ENCODE results near the gene EMC10. TPM values are rescaled to one million over a fixed set of nuclear protein-coding genes. Genes with fewer than 3 reads are reported as not detected.
"Not testable (repeated sequence)": the region's sequence is repeated elsewhere in the genome, so short reads cannot be mapped to it uniquely, and the experiment has no call there.

Gene EMC10
- total RNA-seq, 4 donors from 2014 or later: 48.5 to 79.4 (median 59.7) TPM

GRCh38 chr19:50434525-50434924 is 41.8 kb upstream of the EMC10 start:
- 28 to 34% methylated on average over 12 of the region's 12 CpGs for WGBS, 2 donors
- H3K27me3 ChIP-seq: peaks cover 0 to 55% of the 10 kb centered on the region in 2 donors

GRCh38 chr19:50435221-50435620 is 41.1 kb upstream of the EMC10 start:
- H3K4me1 ChIP-seq: peaks cover 0 to 21% (median 14%) of the 10 kb centered on the region in 4 donors
- no peak overlapping the region for H3K27ac ChIP-seq
- H3K36me3 ChIP-seq: no peaks in the 10 kb centered on the region
- TF ChIP-seq POLR2A (IDR thresholded peaks at IDR 0.05) (no peak), EP300 (IDR thresholded peaks at IDR 0.05) (no peak)
- TF ChIP-seq, protein P1, sequence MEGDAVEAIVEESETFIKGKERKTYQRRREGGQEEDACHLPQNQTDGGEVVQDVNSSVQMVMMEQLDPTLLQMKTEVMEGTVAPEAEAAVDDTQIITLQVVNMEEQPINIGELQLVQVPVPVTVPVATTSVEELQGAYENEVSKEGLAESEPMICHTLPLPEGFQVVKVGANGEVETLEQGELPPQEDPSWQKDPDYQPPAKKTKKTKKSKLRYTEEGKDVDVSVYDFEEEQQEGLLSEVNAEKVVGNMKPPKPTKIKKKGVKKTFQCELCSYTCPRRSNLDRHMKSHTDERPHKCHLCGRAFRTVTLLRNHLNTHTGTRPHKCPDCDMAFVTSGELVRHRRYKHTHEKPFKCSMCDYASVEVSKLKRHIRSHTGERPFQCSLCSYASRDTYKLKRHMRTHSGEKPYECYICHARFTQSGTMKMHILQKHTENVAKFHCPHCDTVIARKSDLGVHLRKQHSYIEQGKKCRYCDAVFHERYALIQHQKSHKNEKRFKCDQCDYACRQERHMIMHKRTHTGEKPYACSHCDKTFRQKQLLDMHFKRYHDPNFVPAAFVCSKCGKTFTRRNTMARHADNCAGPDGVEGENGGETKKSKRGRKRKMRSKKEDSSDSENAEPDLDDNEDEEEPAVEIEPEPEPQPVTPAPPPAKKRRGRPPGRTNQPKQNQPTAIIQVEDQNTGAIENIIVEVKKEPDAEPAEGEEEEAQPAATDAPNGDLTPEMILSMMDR (IDR thresholded peaks at IDR 0.05): no peak
- H3K27me3 ChIP-seq: peaks cover 0 to 54% of the 10 kb centered on the region in 2 donors
- no peaks in the 10 kb centered on the region for H3K9me3 ChIP-seq
- no peak overlapping the region for H3K4me3 ChIP-seq
- DNase-seq (ENCODE audit: low spot score in 2 of 2): no peak
- 78 to 83% methylated on average over 16 to 17 of the region's 17 CpGs for WGBS, 2 donors

More at GRCh38 chr19:50434525-50434924, 41.8 kb upstream of the EMC10 start:
- H3K4me3 ChIP-seq: no peak overlapping the region
- no peak for TF ChIP-seq POLR2A (IDR thresholded peaks at IDR 0.05)
- no peak for TF ChIP-seq EP300 (IDR thresholded peaks at IDR 0.05)
- H3K4me1 ChIP-seq: peaks cover 0 to 21% (median 14%) of the 10 kb centered on the region in 4 donors
- H3K27ac ChIP-seq: no peak overlapping the region
- H3K9me3 ChIP-seq: no peaks in the 10 kb centered on the region
- no peaks in the 10 kb centered on the region for H3K36me3 ChIP-seq
- DNase-seq (ENCODE audit: low spot score in 2 of 2): no peak

DNA sequence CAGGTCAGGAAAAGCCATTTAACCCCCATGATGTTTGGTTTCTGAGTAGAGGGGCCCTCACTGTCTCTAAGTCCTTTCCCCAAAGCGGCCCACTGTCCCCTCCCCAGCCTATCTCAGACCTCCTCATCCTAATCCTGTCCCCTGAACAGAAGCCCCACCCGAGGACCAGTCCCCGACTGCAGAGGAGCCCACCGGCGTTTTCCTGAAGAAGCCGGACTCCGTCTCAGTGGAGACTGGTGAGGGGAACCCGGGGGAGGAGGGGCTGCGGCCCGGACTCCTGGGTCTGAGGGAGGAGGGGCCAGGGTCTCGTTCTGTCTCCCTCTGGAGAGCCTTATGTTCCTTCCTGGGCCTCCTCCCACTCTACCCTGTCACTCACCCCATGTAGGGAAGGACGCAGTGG is 40.7 kb upstream of the EMC10 start:
- Histone ChIP-seq H3K27ac (no peak overlapping the region), H3K4me1 (peaks cover 0 to 21% (median 14%) of the 10 kb centered on the region in 4 donors), H3K9me3 (no peaks in the 10 kb centered on the region), H3K36me3 (no peaks in the 10 kb centered on the region), H3K4me3 (no peak overlapping the region), H3K27me3 (peaks cover 0 to 50% of the 10 kb centered on the region in 2 donors)
- TF ChIP-seq, protein P1 (IDR thresholded peaks at IDR 0.05): no peak
- TF ChIP-seq POLR2A (IDR thresholded peaks at IDR 0.05) (no peak), EP300 (IDR thresholded peaks at IDR 0.05) (no peak)
- no peak for DNase-seq (ENCODE audit: low spot score in 2 of 2)
- 80% methylated on average over 10 to 12 of the region's 12 CpGs for WGBS, 2 donors

GRCh38 chr19:50437862-50438449 is 38.4 kb upstream of the EMC10 start:
- DNase-seq (ENCODE audit: low spot score in 2 of 2): no peak
- Histone ChIP-seq H3K4me1 (peaks cover 0 to under 1% (median 0%) of the 10 kb centered on the region in 4 donors), H3K36me3 (no peaks in the 10 kb centered on the region), H3K27me3 (peaks cover 0 to 29% of the 10 kb centered on the region in 2 donors), H3K27ac (no peak overlapping the region), H3K9me3 (no peaks in the 10 kb centered on the region), H3K4me3 (no peak overlapping the region)
- whole genome bisulfite sequencing, 2 donors: 89 to 90% methylated on average over 5 of the region's 5 CpGs
- TF ChIP-seq POLR2A (IDR thresholded peaks at IDR 0.05) (no peak), EP300 (IDR thresholded peaks at IDR 0.05) (no peak)
- TF ChIP-seq, protein P1 (IDR thresholded peaks at IDR 0.05): no peak

GRCh38 chr19:50439130-50439529 is 37.2 kb upstream of the EMC10 start:
- H3K4me1 ChIP-seq; DNase-seq (ENCODE audit: low spot score in 2 of 2); H3K9me3 ChIP-seq; H3K4me3 ChIP-seq; H3K36me3 ChIP-seq; H3K27ac ChIP-seq: not testable (repeated sequence)
- H3K27me3 ChIP-seq: peaks cover 0 to 19% of the 10 kb centered on the region in 2 donors
- 59 to 69% methylated on average over 2 of the region's 2 CpGs for WGBS, 2 donors

DNA sequence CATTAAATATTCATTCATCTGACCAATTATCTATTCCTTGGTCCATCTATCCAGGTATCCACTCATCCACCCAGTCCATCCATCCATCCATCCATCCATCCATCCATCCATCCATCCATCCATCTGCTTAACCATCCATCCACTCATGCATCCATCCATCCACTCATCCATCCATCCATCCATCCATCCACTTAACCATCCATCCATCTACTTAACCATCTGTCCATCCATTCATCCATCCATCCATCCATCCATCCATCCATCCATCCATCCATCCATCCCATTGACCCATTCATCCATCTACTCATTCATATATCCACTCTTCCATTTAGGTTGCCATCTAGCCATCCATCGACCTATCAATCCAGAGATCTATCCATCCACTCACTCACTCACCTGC is 32.2 kb upstream of the EMC10 start:
- Histone ChIP-seq H3K27me3 (peaks cover 0 to 6% of the 10 kb centered on the region in 2 donors), H3K27ac (no peak overlapping the region)

More for the DNA sequence above, 32.2 kb upstream of the EMC10 start:
- no peak for DNase-seq (ENCODE audit: low spot score in 2 of 2)
- TF ChIP-seq, protein P1 (IDR thresholded peaks at IDR 0.05): no peak
- TF ChIP-seq EP300 (IDR thresholded peaks at IDR 0.05) (no peak), POLR2A (IDR thresholded peaks at IDR 0.05) (no peak)
- H3K36me3 ChIP-seq: no peaks in the 10 kb centered on the region
- 79% methylated on average over 1 of the region's 1 CpG for WGBS, 2 donors
- no peak overlapping the region for H3K4me3 ChIP-seq
- H3K4me1 ChIP-seq: no peaks in the 10 kb centered on the region
- H3K9me3 ChIP-seq: peaks cover 0 to 16% (median 0%) of the 10 kb centered on the region in 4 donors
